Smooth muscle cell of the brain vasculature (primary cell): ENCODE measurements around the gene HCAR1.
"Not testable (repeated sequence)": the region's sequence is repeated elsewhere in the genome, so short reads cannot be mapped to it uniquely, and the experiment has no call there.

ENCODE experiments used
- DNase-seq: peaks from one replicate; pipeline ENCODE4 v3.0.0-alpha.2; 2012; ENCODE audit warnings: low read depth, low spot score

HCAR1 gene

DNA sequence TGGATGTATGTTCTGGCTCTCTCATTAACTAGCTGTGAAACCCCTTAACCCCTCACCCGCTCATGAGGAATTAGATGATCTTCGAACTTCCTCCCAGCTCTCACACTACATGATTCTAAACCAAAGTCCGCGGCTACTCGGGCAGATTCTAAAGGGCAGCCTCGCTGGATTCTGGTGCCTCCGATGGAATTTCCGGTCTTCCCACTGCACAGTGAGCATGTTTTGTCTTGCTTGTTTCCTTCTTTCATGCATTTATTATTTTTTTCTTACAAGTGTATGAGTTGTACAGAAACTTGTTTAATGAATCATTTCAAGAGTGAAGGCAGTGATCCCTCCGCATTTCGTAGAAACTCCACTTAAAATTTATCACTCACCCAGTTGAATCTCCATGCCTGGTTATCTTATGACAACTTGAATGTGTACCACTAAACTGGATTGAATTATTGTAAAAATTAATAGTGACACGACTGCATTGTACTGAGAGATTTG lies 9.5 kb downstream of the HCAR1 start:
- DNase-seq, result peak; percentile 12

GRCh38 chr12:122716658-122717057 lies 14.0 kb downstream of the HCAR1 start, which contains the start of gene HCAR3:
TSS of gene HCAR3 (minus strand) at chr12:122716811. CDS start at chr12:122716737, 74 bp downstream.
- DNase-seq, result not testable (repeated sequence)

DNA sequence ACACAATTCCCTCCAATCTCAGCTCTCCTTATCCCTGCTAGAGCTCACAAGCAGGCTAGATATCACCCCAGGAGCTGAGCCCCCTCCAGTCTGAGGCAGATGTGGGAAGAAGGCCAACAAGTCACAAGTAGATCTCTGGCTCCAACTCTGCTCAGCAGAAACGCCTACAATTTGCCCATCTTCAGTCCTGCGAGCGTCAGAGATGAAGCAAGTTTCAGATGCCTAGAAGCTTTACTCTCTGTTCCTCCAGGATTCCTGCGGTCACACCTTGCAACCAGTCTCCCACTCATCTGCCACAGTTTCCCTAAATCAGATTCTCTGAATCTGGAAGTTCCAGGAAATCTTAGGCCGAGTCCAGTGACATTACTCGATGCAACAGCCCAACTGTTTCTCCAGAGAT lies 15.4 kb downstream of the HCAR1 start:
- not testable (repeated sequence) for DNase-seq

GRCh38 chr12:122713491-122714188 lies 17.0 kb downstream of the HCAR1 start:
- DNase-seq, result not testable (repeated sequence)

DNA sequence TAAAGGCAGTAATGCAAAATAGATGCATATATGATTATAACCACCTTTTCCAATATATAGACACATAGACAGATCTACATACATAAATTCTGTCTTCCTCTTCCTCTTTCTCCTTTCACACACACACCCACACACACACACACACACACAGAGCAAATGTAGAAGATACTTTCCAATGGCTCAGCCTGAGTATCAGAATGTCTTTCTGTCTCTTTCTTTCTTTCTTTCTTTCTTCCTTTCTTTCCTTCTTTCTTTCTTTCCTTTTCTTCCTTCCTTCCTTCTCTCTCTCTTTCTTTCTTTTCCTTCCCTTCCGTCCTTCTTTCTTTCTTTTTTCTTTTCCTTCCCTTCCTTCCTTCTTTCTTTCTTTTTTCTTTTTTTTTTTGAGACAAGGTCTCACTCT lies 19.4 kb downstream of the HCAR1 start:
- not testable (repeated sequence) for DNase-seq

- DNase-seq, result not testable (repeated sequence)
Measured at GRCh38 chr12:122710341-122710740, 20.3 kb downstream of the HCAR1 start.

DNA sequence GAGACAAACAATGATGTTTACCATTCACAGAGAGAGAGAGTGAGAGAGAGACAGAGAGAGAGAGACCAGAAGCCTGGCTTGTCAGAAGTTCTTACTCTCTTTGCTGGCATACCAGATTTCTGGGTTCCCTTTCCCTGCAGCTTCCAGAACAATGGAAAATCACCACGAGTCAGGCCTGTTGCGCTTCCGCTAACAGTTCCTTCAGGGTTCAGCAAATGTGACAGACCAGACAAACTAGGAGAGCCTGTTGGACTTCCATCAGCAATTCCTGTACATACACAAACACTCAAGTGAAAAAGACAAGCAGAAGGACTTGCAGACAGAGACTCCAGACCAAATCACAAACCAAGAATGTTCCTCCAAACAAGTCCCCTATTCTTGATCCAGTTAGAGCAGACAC lies 21.4 kb downstream of the HCAR1 start:
- DNase-seq, result not testable (repeated sequence)

DNA sequence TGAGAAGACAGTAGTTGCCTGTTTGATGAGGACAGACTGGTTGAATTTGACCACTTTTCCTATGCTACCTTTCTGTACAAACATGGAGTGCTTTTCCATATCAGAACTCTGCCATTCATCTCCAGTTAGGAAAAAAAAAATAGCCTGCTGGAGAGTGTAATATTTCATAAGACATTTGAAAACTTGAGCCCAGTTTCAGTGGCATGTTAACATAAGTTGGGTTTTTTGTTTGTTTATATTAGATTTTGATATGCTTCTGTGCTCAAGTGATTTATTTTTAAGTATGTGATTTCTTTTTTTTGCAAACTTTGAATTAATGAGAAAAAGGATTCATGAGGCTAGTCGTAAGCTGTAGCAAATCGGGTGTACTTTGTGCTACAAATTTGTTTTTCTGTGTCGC lies 26.8 kb downstream of the HCAR1 start:
- DNase-seq, result not testable (repeated sequence)

DNA sequence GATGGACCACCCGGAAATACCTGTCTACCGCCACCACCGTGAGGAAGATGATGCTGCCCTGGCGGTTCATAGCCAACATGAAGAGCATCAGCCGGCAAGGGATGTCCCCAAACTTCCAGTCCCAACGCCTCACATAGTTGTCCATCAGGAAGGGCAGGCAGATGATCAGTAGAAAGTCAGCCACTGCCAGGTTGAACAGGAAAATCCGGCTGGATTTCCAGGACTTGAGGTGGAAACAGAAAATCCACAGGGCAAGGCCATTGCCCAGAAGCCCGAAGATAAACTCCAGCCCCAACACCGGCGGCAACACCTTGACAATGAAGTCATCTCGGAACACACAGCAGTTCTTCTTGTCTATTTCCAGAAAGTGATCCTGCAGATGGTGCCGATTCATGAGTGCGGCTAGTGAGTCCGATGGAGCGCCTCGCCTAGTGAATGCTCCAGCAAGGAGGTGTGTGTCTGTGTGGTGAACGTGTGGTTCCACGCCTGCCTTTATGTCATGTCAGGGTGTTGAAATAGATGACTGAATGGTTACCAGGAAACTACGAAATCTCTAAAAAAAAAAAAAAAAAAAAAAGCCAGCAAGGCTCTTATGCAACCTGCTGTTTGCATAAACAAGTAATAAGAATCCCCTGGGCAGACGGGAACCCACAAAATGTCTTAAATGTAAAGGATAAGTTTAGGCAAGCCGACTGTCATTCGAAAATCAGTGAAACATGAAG lies 27.6 kb downstream of the HCAR1 start, which contains the start of gene HCAR2:
Gene HCAR2, minus strand, starts transcription at position 468 of the 722 bp plus-strand sequence. Its CDS starts 74 bp downstream, at position 394.
- not testable (repeated sequence) for DNase-seq

GRCh38 chr12:122701481-122701880 lies 29.2 kb downstream of the HCAR1 start:
- not testable (repeated sequence) for DNase-seq

- DNase-seq, result not testable (repeated sequence)
Measured at GRCh38 chr12:122700038-122700710, 30.5 kb downstream of the HCAR1 start.

DNA sequence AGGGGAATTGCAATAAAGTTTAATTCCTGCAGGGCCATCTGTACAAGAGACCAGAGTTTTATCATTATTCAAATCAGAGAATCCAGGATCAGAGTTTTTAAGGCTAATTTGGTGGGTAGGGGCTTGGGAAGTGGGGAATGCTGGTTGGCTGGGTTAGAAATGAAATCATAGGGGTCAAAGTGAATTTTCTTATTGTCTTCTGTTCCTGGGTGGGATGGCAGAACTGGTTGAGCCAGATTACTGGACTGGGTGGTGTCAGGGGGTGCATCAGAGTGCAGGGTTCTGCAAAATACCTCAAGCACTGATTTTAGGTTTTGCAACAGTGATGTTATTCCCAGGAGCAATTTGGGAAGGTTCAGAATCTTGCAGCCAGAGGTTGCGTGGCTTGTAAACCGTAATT lies 33.7 kb downstream of the HCAR1 start:
- DNase-seq, result not testable (repeated sequence)

- no peak for DNase-seq
Measured at GRCh38 chr12:122691566-122691965, 39.1 kb downstream of the HCAR1 start.

DNA sequence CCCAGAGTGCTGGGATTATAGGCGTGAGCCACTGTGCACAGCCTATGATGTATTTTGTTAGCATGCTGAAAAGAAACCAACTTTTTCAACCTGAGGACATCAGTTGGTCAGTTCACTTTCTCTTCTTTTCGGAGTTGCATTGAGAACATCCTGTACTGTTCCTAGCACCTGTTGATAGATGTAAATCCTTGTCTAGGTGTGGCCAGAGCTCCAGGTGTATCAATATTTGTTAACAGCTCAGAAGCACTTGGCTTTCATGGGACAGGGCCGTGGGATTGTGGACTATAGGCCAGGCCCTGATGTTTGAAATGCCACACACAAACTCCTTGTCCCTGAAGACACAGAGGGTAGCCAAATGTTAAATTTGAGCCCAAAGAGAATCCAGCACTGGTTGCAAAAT lies 42.4 kb downstream of the HCAR1 start:
- DNase-seq, result no peak

DNA sequence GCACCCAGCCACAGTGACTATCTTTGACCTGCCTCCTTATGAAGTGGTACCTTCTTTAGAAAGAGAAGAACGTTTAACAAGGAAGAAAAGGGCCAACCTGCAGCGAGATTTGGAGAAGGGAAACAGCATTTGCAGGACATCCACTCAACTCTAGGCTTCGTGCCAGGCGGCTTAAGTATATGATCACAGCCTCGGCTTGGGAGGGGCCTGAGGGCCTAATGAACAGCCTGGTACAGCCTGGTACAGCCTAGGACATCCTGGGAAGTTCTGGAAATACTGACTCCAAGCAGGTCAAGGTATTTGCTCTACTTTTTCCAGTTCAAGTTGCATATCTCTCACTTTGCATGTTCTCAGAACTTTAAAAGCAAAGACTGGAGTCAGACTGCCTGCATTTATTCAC lies 43.6 kb downstream of the HCAR1 start:
- no peak for DNase-seq

DNA sequence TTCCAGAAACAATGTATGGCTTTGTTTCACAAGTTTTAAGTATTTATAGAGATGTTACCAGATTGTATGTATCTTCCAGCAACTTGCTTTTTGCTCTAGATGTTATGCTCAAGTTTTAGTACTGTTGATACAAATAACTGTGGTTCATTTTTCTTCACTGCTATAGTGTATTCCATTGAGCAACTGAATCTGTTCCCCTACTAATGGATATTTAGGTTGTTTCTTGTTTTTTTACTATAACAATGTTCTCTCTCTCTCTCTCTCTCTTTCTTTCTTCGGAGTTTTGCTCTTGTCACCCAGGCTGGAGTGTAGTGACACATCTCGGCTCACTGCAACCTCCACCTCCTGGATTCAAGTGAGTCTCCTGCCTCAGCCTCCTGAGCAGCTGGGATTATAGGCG lies 44.1 kb downstream of the HCAR1 start:
- no peak for DNase-seq

DNA sequence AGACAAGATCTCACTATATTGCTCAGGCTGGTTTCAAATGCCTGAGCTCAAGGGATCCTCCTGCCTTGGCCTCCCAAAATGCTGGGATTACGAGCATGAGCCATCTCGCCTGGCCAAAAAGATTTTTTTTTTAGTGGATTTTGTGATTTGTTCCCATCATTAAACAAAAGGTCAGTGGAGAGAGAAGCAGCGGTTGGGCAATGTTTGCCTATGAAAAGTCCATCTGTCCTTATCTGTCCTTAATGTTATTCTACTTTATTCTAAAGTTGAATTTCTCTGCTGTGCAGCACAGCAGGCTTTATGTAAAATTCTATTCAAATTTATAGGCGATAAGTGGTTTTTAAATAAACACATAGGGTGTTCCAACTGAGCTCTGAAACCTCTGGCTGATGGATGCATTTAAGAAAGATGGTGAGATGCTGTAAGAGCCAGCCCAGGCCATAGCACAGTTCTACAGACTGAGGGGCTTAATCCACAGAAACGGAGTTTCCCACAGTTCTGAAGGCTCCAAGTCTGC lies 46.3 kb downstream of the HCAR1 start:
- DNase-seq, result no peak

DNA sequence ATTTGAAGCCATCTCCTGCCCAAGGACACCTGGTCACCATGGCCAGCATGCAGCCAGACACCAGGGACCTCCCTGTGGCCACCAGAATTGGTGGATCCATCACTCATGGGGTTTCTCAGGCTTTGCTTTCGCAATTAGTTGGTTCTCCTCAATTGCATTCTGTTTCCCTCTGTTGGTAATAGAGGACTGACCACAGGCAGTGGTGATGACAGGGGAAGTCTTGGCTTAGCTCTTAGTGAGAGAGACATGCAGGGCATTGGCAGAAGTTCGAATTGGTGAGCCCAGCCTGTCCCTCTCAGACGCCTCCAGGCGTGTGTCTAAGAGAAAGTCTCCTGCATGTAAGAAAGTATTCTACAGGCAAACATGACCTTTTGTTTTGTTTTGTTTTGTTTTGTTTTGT lies 48.8 kb downstream of the HCAR1 start:
- no peak for DNase-seq

DNA sequence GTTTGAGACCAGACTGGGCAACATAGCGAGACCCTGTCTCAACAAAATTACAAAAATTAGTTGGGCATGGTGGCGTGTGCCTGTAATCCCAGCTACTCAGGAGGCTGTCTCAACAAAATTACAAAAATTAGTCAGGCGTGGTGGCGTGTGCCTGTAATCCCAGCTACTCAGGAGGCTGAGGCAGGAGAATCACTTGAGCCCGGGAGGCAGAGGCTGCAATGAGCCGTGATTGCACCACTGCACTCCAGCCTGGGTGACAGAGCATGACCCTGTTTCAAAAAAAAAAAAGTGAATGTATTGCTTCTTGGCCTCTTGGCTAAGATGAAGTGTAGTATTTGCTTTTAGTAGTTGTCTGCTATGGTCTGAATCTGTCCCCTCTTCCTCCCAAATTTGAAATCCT lies 49.7 kb downstream of the HCAR1 start:
- DNase-seq, result not testable (repeated sequence)

- not testable (repeated sequence) for DNase-seq
Measured at GRCh38 chr12:122676781-122677180, 53.9 kb downstream of the HCAR1 start.
